ENCODE data around the gene SEMA5A.
A peak's percentile ranks its signal among the peaks of the same experiment; 100 is the strongest.

Gene SEMA5A

GRCh38 chr5:9533562-9534364 is 12.1 kb downstream of the SEMA5A start:
- H3K4me3 ChIP-seq (ENCODE audit: low read depth, low read length), result no peak overlapping the region
- TF ChIP-seq, protein P1, sequence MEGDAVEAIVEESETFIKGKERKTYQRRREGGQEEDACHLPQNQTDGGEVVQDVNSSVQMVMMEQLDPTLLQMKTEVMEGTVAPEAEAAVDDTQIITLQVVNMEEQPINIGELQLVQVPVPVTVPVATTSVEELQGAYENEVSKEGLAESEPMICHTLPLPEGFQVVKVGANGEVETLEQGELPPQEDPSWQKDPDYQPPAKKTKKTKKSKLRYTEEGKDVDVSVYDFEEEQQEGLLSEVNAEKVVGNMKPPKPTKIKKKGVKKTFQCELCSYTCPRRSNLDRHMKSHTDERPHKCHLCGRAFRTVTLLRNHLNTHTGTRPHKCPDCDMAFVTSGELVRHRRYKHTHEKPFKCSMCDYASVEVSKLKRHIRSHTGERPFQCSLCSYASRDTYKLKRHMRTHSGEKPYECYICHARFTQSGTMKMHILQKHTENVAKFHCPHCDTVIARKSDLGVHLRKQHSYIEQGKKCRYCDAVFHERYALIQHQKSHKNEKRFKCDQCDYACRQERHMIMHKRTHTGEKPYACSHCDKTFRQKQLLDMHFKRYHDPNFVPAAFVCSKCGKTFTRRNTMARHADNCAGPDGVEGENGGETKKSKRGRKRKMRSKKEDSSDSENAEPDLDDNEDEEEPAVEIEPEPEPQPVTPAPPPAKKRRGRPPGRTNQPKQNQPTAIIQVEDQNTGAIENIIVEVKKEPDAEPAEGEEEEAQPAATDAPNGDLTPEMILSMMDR (IDR thresholded peaks at IDR 0.05; ENCODE audit: control insufficient read depth, extremely low read depth, insufficient read depth), result no peak
- no peak for DNase-seq (ENCODE audit: low read depth)

GRCh38 chr5:9533096-9533495 is 12.8 kb downstream of the SEMA5A start:
- no peak for DNase-seq (ENCODE audit: low read depth)
- TF ChIP-seq, protein P1 (IDR thresholded peaks at IDR 0.05; ENCODE audit: control insufficient read depth, extremely low read depth, insufficient read depth), result no peak

DNA sequence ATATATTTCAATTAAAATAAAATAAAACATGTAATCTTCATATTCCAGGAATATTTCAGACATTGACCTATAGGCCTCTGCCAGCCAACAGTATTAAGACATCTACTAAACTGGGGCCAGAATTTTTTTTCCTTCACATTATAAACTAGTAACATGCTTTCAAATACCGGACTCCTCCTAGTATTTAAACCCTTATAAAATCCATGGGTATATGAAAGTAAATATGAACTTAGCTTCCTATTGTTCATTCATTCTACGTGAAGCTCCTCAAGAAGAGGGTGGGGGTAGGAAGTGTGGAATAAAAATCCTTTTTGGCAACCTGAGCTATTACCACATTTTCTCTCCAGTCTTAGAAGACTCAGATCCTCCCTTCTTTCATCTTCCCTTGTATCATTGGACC is 16.4 kb downstream of the SEMA5A start:
- no peak for DNase-seq (ENCODE audit: low read depth)
- H3K4me3 ChIP-seq (ENCODE audit: low read depth, low read length), result no peak overlapping the region
- TF ChIP-seq, protein P1 (IDR thresholded peaks at IDR 0.05; ENCODE audit: control insufficient read depth, extremely low read depth, insufficient read depth), result no peak

More at GRCh38 chr5:9533096-9533495, 12.8 kb downstream of the SEMA5A start:
- H3K4me3 ChIP-seq (ENCODE audit: low read depth, low read length), result no peak overlapping the region

- TF ChIP-seq, protein P1 (IDR thresholded peaks at IDR 0.05; ENCODE audit: control insufficient read depth, extremely low read depth, insufficient read depth), result no peak
- no peak for DNase-seq (ENCODE audit: low read depth)
- H3K4me3 ChIP-seq (ENCODE audit: low read depth, low read length), result no peak overlapping the region
Observed at GRCh38 chr5:9529041-9529480, 16.8 kb downstream of the SEMA5A start.

GRCh38 chr5:9524941-9525340 is 20.9 kb downstream of the SEMA5A start:
- no peak for DNase-seq (ENCODE audit: low read depth)
- TF ChIP-seq, protein P1 (IDR thresholded peaks at IDR 0.05; ENCODE audit: control insufficient read depth, extremely low read depth, insufficient read depth), result no peak
- no peak overlapping the region for H3K4me3 ChIP-seq (ENCODE audit: low read depth, low read length)

DNA sequence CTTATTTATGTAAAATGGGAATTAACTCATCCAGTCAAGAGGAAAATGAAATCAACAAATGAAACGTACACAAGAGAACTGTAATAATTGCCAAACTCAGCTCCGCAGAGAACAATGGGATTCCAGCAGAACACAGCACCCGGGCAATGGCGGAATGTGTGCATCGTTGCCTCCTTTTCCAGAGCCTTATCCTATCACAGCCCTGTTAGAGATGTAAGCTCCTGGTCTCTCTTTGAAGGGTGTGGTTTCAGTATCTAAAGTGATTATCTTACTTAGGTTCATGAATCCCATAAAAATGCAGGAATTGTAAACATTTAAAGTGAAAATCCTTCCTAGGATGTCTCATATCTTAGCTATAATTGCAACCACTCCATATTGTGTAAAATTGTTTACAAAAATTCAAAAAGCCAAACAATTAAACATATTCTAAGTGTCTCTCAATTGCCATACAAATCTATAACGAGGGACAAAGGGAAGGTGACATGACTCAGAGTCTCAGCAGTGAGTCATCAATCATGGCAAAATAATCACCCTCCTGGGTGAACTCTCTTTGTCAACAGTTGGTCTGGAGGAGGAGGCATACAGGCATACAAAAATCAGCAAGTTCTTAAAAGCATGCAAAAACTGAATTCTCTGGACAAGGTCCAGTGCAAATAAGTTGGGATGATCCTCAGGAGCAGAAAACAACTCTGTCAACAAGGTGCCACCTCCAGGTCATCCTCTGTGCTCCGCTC is 22.6 kb downstream of the SEMA5A start:
- DNase-seq (ENCODE audit: low read depth), result peak; percentile 42
- TF ChIP-seq, protein P1 (IDR thresholded peaks at IDR 0.05; ENCODE audit: control insufficient read depth, extremely low read depth, insufficient read depth), result no peak
- no peak overlapping the region for H3K4me3 ChIP-seq (ENCODE audit: low read depth, low read length)

Data from LNCaP clone FGC (cell line).